GM12878 (cell line): ENCODE results near the gene SLC12A7. TPM values are rescaled to one million over a fixed set of nuclear protein-coding genes. Genes with fewer than 3 reads are reported as not detected.
A peak's percentile ranks its signal among the peaks of the same experiment; 100 is the strongest.

ENCODE experiments used
- ATAC-seq: fragments of 200-7000 bp; cut with Tn5 transposase; 3 replicates; pipeline ENCODE4 v1.9.1; 2020; ENCODE audit warnings: mild to moderate bottlenecking, moderate library complexity
- BruUV-seq: library from RNA; stranded (reverse); fragments of 400-500 nt; replicated peaks from 2 replicates; lab custom pipeline; 2021; lab: Mats Ljungman, UMichigan
- CTCF ChIA-PET: fragments of 300-600 bp; sonication (Branson Sonifier 250); formaldehyde crosslinking; extraction: SDS; loops from one replicate; lab custom pipeline; 2021; ENCODE audit warnings: inconsistent platforms; lab: Yijun Ruan, JAX
- POLR2A ChIA-PET: fragments of 350-600 bp; formaldehyde crosslinking; extraction: SDS; loops from one replicate; lab custom pipeline; 2021; ENCODE audit warnings: inconsistent platforms; lab: Charles Lee
- RAD21 ChIA-PET: fragments of 300-600 bp; sonication (Branson Sonifier 250); formaldehyde crosslinking; loops from one replicate; lab custom pipeline; 2023; ENCODE audit warnings: antibody characterized with exemption; ENCODE audit not compliant: unreplicated experiment; lab: Charles Lee
- SMC1A ChIA-PET: fragments of 300-600 bp; sonication (Branson Sonifier 250); formaldehyde crosslinking; loops from one replicate; lab custom pipeline; 2023; ENCODE audit not compliant: unreplicated experiment, uncharacterized antibody; lab: Charles Lee
- DNase-seq: peaks from one replicate; pipeline ENCODE4 v3.0.0-alpha.2; 2011; ENCODE audit warnings: low read depth, low spot score
- FAIRE-seq: peaks from 3 replicates; lab custom pipeline; 2011; peaks lifted over from hg19 to GRCh38; lab: Jason Lieb, UNC
- H2AFZ ChIP-seq: 2 replicates; pipeline ENCODE4 v1.6.0; 2011; ENCODE audit warnings: low read depth, low read length, control low read depth; ENCODE audit not compliant: control insufficient read depth
- H3K27ac ChIP-seq: 2 replicates; pipeline ENCODE4 v1.5.1; 2011; ENCODE audit warnings: control low read depth; ENCODE audit not compliant: control insufficient read depth, insufficient read depth
- H3K27me3 ChIP-seq, 2 experiments: replicated peaks in 1 of 2; 2 replicates each; pipeline versions ENCODE4 v1.6.0 to v1.6.1; 2011; ENCODE audit warnings: low read length in 1 of 2; ENCODE audit not compliant: control insufficient read depth in 2 of 2, insufficient read depth in 2 of 2
- H3K36me3 ChIP-seq, 2 experiments: 2 replicates each; pipeline ENCODE4 v1.5.1; 2011; ENCODE audit warnings: low read length in 1 of 2; ENCODE audit not compliant: control insufficient read depth in 2 of 2, insufficient read depth in 2 of 2
- H3K4me1 ChIP-seq: 2 replicates; pipeline ENCODE4 v1.6.1; 2011; ENCODE audit warnings: mild to moderate bottlenecking, low read length, moderate library complexity, mixed read lengths; ENCODE audit not compliant: control insufficient read depth, insufficient read depth
- H3K4me2 ChIP-seq: 2 replicates; pipeline ENCODE4 v1.6.0; 2011; ENCODE audit warnings: control low read depth; ENCODE audit not compliant: control insufficient read depth, insufficient read depth
- H3K4me3 ChIP-seq: fragments of 200-600 bp; sonication (generic); 2 replicates; pipeline ENCODE4 v1.5.1; 2016
- H3K79me2 ChIP-seq: 2 replicates; pipeline ENCODE4 v1.6.0; 2011; ENCODE audit warnings: low read length; ENCODE audit not compliant: control insufficient read depth, insufficient read depth
- H3K9ac ChIP-seq: 2 replicates; pipeline ENCODE4 v1.8.0; 2011; ENCODE audit warnings: low read length, control low read depth, mixed read lengths; ENCODE audit not compliant: control insufficient read depth, insufficient read depth
- H3K9me3 ChIP-seq: replicated peaks from 3 replicates; pipeline ENCODE4 v1.5.1; 2011; ENCODE audit warnings: mild to moderate bottlenecking, low read length; ENCODE audit not compliant: control insufficient read depth, insufficient read depth
- H4K20me1 ChIP-seq: 2 replicates; pipeline ENCODE4 v1.6.0; 2011; ENCODE audit not compliant: control insufficient read depth, insufficient read depth
- BMI1 ChIP-seq: fragments of 450-650 bp; IDR thresholded peaks from 2 replicates; pipeline ENCODE4 v1.6.1; 2016; ENCODE audit warnings: mild to moderate bottlenecking, moderate library complexity, borderline replicate concordance
- CHD2 ChIP-seq: IDR thresholded peaks from 2 replicates; pipeline ENCODE4 v1.6.1; 2011; ENCODE audit warnings: low read depth, low read length, improper control_type of control experiment, borderline replicate concordance
- FOXK2 ChIP-seq: fragments of 450-650 bp; IDR thresholded peaks from 2 replicates; pipeline ENCODE4 v1.6.1; 2017; ENCODE audit warnings: mild to moderate bottlenecking, moderate library complexity
- GATAD2B ChIP-seq: fragments of 450-650 bp; conservative IDR thresholded peaks from 2 replicates; pipeline ENCODE4 v1.6.1; 2017; ENCODE audit warnings: low read depth, mild to moderate bottlenecking, moderate library complexity
- JUND ChIP-seq: IDR thresholded peaks from 2 replicates; pipeline ENCODE4 v1.6.1; 2012; ENCODE audit warnings: low read depth, mild to moderate bottlenecking, low read length, improper control_type of control experiment, moderate library complexity
- KLF5 ChIP-seq: fragments of 450-650 bp; IDR thresholded peaks from 2 replicates; pipeline ENCODE4 v1.6.1; 2014; ENCODE audit warnings: mild to moderate bottlenecking; ENCODE audit not compliant: partially characterized antibody
- MEF2B ChIP-seq: fragments of 450-650 bp; IDR thresholded peaks from 2 replicates; pipeline ENCODE4 v1.6.1; 2018; ENCODE audit warnings: mild to moderate bottlenecking, moderate library complexity; ENCODE audit not compliant: partially characterized antibody, poor library complexity, severe bottlenecking
- NBN ChIP-seq: fragments of 450-650 bp; IDR thresholded peaks from 2 replicates; pipeline ENCODE4 v1.6.1; 2016
- NFYA ChIP-seq: IDR thresholded peaks from 2 replicates; pipeline ENCODE4 v1.6.1; 2011; ENCODE audit warnings: low read depth, mild to moderate bottlenecking, low read length, improper control_type of control experiment, borderline replicate concordance
- NRF1 ChIP-seq: conservative IDR thresholded peaks from 2 replicates; pipeline ENCODE4 v1.6.1; 2011; ENCODE audit warnings: mild to moderate bottlenecking, low read depth, low read length, improper control_type of control experiment
- SMAD5 ChIP-seq: IDR thresholded peaks from 2 replicates; pipeline ENCODE4 v1.6.1; 2016; ENCODE audit warnings: antibody characterized with exemption, low read depth
- TAF1 ChIP-seq: IDR thresholded peaks from 2 replicates; pipeline ENCODE4 v1.6.1; 2011; ENCODE audit warnings: mild to moderate bottlenecking, low read depth, low read length, borderline replicate concordance
- ZNF217 ChIP-seq: fragments of 450-650 bp; IDR thresholded peaks from 2 replicates; pipeline ENCODE4 v1.6.1; 2017; ENCODE audit warnings: antibody characterized with exemption, mild to moderate bottlenecking
- ZSCAN29 ChIP-seq: fragments of 450-650 bp; IDR thresholded peaks from 2 replicates; pipeline ENCODE4 v1.6.1; 2017; ENCODE audit warnings: mild to moderate bottlenecking, moderate library complexity
- WGBS: methylation state at CpG from one replicate; pipeline ENCODE4 v1.1.6; 2016; ENCODE audit warnings: low lambda C conversion rate; ENCODE audit not compliant: insufficient replicate concordance, insufficient coverage; ENCODE audit errors: missing lambda C conversion rate; 5-methylcytosine and 5-hydroxymethylcytosine counted together
- in situ Hi-C: fragments of 300-500 bp; cut with MboI; formaldehyde crosslinking; loops from 9 replicates; pipeline ENCODE4 v1.14.3; 2018; ENCODE audit warnings: mixed read lengths
- intact Hi-C: fragments of 100-400 bp; cut with micrococcal nuclease; formaldehyde crosslinking; loops from one replicate; pipeline ENCODE4 v1.14.2; 2022; ENCODE audit not compliant: unreplicated experiment
- polyA plus RNA-seq, 11 experiments: library from polyadenylated mRNA; depleted of rRNA in 4 of 11; unstranded in 6 of 11; stranded (reverse) in 5 of 11; fragments of >200 nt; fragmentation: Nextera tagmentation in 4 of 11; fragmentation: Illumina TruSeq in 1 of 11; extraction: Ambion mirVana in 4 of 11; extraction: Trizol in 1 of 11; gene quantifications; 1 replicate in 1 of 11; 2 replicates in 10 of 11; pipeline versions ENCODE4 v1.2.1 to v1.2.3, GENCODE V29; 2011 to 2016; ENCODE audit warnings: inconsistent platforms in 2 of 11, missing spikeins in 2 of 11, low read depth in 1 of 11
- total RNA-seq, 4 experiments: library from RNA; depleted of rRNA in 3 of 4; stranded (reverse); fragments of >200 nt in 3 of 4; fragmentation: Illumina TruSeq in 1 of 4; extraction: Trizol in 1 of 4; gene quantifications; 2 replicates each; pipeline versions ENCODE4 v1.2.1 to v1.2.3, GENCODE V29; 2013 to 2021
- TF ChIP-seq, protein P1 (sequence below): fragments of 450-650 bp; IDR thresholded peaks from 2 replicates; pipeline ENCODE4 v1.6.1; 2016; ENCODE audit warnings: mild to moderate bottlenecking
- TF ChIP-seq, protein P2 (sequence below): IDR thresholded peaks from 2 replicates; pipeline ENCODE4 v1.6.1; 2012; ENCODE audit warnings: low read depth, low read length, improper control_type of control experiment

SLC12A7 gene
- total and polyA plus RNA-seq, 10 of the 15 experiments (the other 5 are each of a cell fraction or from before 2014, with no cell fraction given) = 0.10 to 10.0 (median 2.9) TPM

DNA sequence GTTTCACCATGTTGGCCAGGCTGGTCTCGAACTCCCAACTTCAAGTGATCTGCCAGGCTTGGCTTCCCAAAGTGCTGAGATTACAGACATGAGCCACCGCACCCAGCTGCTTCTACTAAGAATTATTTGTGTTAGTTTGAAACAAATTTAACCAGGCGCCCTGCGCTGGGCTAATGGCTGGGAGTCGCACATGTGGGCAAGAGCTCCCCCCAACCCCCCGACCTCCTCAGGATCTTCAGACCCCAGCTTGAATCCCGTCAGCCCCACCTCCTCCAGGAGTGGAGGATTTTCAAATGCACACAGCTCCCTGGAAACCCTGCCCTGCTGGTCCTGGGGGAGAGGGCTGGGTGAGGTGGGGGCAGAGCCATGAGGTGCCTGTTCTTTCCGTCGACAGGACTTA, 21.2 kb upstream of the SLC12A7 start:
- ATAC-seq = no peak
- intact Hi-C loops = no loop called here
- Histone ChIP-seq H2AFZ (no peak overlapping the region), H3K9me3 (no peaks in the 10 kb centered on the region), H3K4me3 (no peak overlapping the region), H3K4me2 (peak overlapping the region; percentile 44; the same call in 1 of the 2 replicates), H3K36me3 (no peaks in the 10 kb centered on the region), H3K9ac (peak overlapping the region; percentile 8; the same call in 1 of the 2 replicates), H3K4me1 (peaks cover 21% of the 10 kb centered on the region), H3K27ac (peak overlapping the region; percentile 60), H3K79me2 (no peaks in the 10 kb centered on the region), H4K20me1 (no peaks in the 10 kb centered on the region), H3K27me3 (no peaks in the 10 kb centered on the region)
- WGBS = 58% methylated on average over 9 of the region's 9 CpGs
- in situ Hi-C loops = no loop called here
- FAIRE-seq = no peak
- CTCF ChIA-PET = interaction anchor here (0.6 to 6.5 kb wide), 10 partner anchors 9 to 944 kb away, joined by 3 to 25 read pairs (median 7); no protein-coding TSS in a partner anchor
- SMC1A ChIA-PET = interaction anchor here (0.6 to 3.2 kb wide), 8 partner anchors 9 to 268 kb away, joined by 3 to 16 read pairs (median 8); no protein-coding TSS in a partner anchor
- POLR2A ChIA-PET = interaction anchor here (0.6 to 4.2 kb wide), 7 partner anchors 9 to 357 kb away, joined by 3 to 32 read pairs (median 4); no protein-coding TSS in a partner anchor
- RAD21 ChIA-PET = interaction anchor here (0.9 to 7.1 kb wide), 9 partner anchors 12 to 209 kb away, joined by 3 to 78 read pairs (median 4); no protein-coding TSS in a partner anchor
- no TSS peak for BruUV-seq
- no peak for TF ChIP-seq ZNF217
- DNase-seq = no peak

DNA sequence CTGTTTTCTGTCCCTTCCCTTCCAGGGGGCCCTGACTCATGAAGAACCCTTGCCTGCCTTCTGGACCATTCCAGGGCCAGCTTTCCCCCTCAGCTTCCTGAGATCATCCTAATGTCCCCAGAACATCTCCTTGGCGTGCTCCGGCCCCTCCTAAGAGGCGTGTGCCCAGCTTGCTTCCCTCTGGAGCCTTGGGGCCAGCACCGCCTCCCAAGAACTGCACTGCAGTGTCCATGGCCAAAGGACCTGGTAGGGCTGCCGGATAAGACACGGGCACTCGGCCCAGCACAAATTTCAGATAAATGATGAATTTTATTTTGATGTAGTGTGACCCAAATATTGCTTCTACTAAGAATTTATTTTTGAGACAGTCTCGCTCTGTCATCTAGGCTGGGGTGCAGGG, 20.7 kb upstream of the SLC12A7 start:
- no peak for ATAC-seq
- Histone ChIP-seq H3K4me3 (no peak overlapping the region), H3K4me2 (no peak overlapping the region), H3K36me3 (no peaks in the 10 kb centered on the region), H3K4me1 (peaks cover 21% of the 10 kb centered on the region), H2AFZ (no peak overlapping the region), H3K9me3 (no peaks in the 10 kb centered on the region), H3K79me2 (no peaks in the 10 kb centered on the region), H3K27ac (no peak overlapping the region), H3K27me3 (no peaks in the 10 kb centered on the region), H4K20me1 (no peaks in the 10 kb centered on the region), H3K9ac (no peak overlapping the region)
- intact Hi-C loops (no loop called here), in situ Hi-C loops (no loop called here)
- ChIA-PET CTCF (interaction anchor here (0.7 to 6.5 kb wide), 8 partner anchors 8 to 209 kb away, joined by 3 to 25 read pairs (median 8); no protein-coding TSS in a partner anchor), POLR2A (interaction anchor here (0.6 to 4.2 kb wide), 5 partner anchors 12 to 183 kb away, joined by 3 to 32 read pairs (median 18); no protein-coding TSS in a partner anchor), SMC1A (interaction anchor here (1.9 to 3.2 kb wide), 5 partner anchors 9 to 35 kb away, joined by 7 to 16 read pairs (median 9); no protein-coding TSS in a partner anchor), RAD21 (interaction anchor here (1.3 to 7.1 kb wide), 5 partner anchors 11 to 199 kb away, joined by 3 to 78 read pairs (median 4); no protein-coding TSS in a partner anchor)
- no peak for DNase-seq
- no TSS peak for BruUV-seq
- no peak for FAIRE-seq
- 46% methylated on average over 8 of the region's 8 CpGs for WGBS
- TF ChIP-seq TAF1 (no peak), BMI1 (no peak), KLF5 (no peak), FOXK2 (no peak), NFYA (no peak), JUND (no peak), GATAD2B (no peak), CHD2 (no peak), MEF2B (no peak), SMAD5 (no peak), NRF1 (no peak), ZSCAN29 (no peak), NBN (no peak)
- TF ChIP-seq, protein P1, sequence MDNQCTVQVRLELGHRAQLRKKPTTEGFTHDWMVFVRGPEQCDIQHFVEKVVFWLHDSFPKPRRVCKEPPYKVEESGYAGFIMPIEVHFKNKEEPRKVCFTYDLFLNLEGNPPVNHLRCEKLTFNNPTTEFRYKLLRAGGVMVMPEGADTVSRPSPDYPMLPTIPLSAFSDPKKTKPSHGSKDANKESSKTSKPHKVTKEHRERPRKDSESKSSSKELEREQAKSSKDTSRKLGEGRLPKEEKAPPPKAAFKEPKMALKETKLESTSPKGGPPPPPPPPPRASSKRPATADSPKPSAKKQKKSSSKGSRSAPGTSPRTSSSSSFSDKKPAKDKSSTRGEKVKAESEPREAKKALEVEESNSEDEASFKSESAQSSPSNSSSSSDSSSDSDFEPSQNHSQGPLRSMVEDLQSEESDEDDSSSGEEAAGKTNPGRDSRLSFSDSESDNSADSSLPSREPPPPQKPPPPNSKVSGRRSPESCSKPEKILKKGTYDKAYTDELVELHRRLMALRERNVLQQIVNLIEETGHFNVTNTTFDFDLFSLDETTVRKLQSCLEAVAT = no peak
- TF ChIP-seq, protein P2, sequence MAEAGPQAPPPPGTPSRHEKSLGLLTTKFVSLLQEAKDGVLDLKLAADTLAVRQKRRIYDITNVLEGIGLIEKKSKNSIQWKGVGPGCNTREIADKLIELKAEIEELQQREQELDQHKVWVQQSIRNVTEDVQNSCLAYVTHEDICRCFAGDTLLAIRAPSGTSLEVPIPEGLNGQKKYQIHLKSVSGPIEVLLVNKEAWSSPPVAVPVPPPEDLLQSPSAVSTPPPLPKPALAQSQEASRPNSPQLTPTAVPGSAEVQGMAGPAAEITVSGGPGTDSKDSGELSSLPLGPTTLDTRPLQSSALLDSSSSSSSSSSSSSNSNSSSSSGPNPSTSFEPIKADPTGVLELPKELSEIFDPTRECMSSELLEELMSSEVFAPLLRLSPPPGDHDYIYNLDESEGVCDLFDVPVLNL = no peak
